Nephron progenitor cell (in vitro differentiated cells): ENCODE measurements around the gene NLGN1.
A peak's percentile ranks its signal among the peaks of the same experiment; 100 is the strongest.

Experiments
- DNase-seq: peaks from one replicate; pipeline ENCODE4 v3.0.0; 2021
- H3K27ac Mint-ChIP-seq: 2 replicates; pipeline ENCODE4 v1.8.0; 2021; ENCODE audit warnings: mild to moderate bottlenecking, moderate library complexity, mixed read lengths
- H3K27me3 Mint-ChIP-seq: 2 replicates; pipeline ENCODE4 v1.8.0; 2021; ENCODE audit warnings: mild to moderate bottlenecking, low read depth, mixed read lengths; ENCODE audit not compliant: poor library complexity
- H3K36me3 Mint-ChIP-seq: 2 replicates; pipeline ENCODE4 v1.8.0; 2021; ENCODE audit warnings: low read depth, mixed read lengths
- H3K4me1 Mint-ChIP-seq: 2 replicates; pipeline ENCODE4 v1.8.0; 2021; ENCODE audit warnings: mixed read lengths
- H3K4me3 Mint-ChIP-seq: 2 replicates; pipeline ENCODE4 v1.8.0; 2021; ENCODE audit warnings: mild to moderate bottlenecking, moderate library complexity, mixed read lengths
- H3K9me3 Mint-ChIP-seq: 2 replicates; pipeline ENCODE4 v1.8.0; 2021; ENCODE audit warnings: mild to moderate bottlenecking, moderate library complexity, mixed read lengths
- CTCF ChIP-seq: fragments of 200-600 bp; sonication (generic); IDR thresholded peaks from 2 replicates; pipeline ENCODE4 v1.5.0; 2021; ENCODE audit warnings: antibody characterized with exemption

Gene NLGN1

GRCh38 chr3:173584093-173584837, 186.7 kb downstream of the NLGN1 start:
- H3K4me1 Mint-ChIP-seq = peaks cover 34% of the 10 kb centered on the region
- no peaks in the 10 kb centered on the region for H3K9me3 Mint-ChIP-seq
- H3K36me3 Mint-ChIP-seq = no peaks in the 10 kb centered on the region
- peak overlapping the region; percentile 95 for H3K4me3 Mint-ChIP-seq
- no peak overlapping the region for H3K27ac Mint-ChIP-seq
- DNase-seq = peak; percentile 59
- H3K27me3 Mint-ChIP-seq = peaks cover 6% of the 10 kb centered on the region
- TF ChIP-seq CTCF = peak; percentile 70

GRCh38 chr3:173584838-173585831, 187.6 kb downstream of the NLGN1 start:
- Mint-ChIP-seq H3K9me3 (no peaks in the 10 kb centered on the region), H3K4me3 (peak overlapping the region; percentile 95), H3K4me1 (peaks cover 34% of the 10 kb centered on the region), H3K36me3 (no peaks in the 10 kb centered on the region), H3K27ac (no peak overlapping the region), H3K27me3 (peaks cover 6% of the 10 kb centered on the region)
- DNase-seq = peak; percentile 59
- TF ChIP-seq CTCF = no peak

- peaks cover 34% of the 10 kb centered on the region for H3K4me1 Mint-ChIP-seq
- no peaks in the 10 kb centered on the region for H3K9me3 Mint-ChIP-seq
- H3K4me3 Mint-ChIP-seq = peak overlapping the region; percentile 95
- peaks cover 6% of the 10 kb centered on the region for H3K27me3 Mint-ChIP-seq
- H3K27ac Mint-ChIP-seq = no peak overlapping the region
- TF ChIP-seq CTCF = no peak
- DNase-seq = no peak
- no peaks in the 10 kb centered on the region for H3K36me3 Mint-ChIP-seq
These were observed 188.6 kb downstream of the NLGN1 start for GRCh38 chr3:173586166-173586565.

- H3K9me3 Mint-ChIP-seq = no peaks in the 10 kb centered on the region
- peaks cover 34% of the 10 kb centered on the region for H3K4me1 Mint-ChIP-seq
- TF ChIP-seq CTCF = no peak
- H3K36me3 Mint-ChIP-seq = no peaks in the 10 kb centered on the region
- H3K4me3 Mint-ChIP-seq = no peak overlapping the region
- H3K27me3 Mint-ChIP-seq = peaks cover 6% of the 10 kb centered on the region
- no peak for DNase-seq
- no peak overlapping the region for H3K27ac Mint-ChIP-seq
These were observed 189.5 kb downstream of the NLGN1 start for GRCh38 chr3:173587055-173587454.

GRCh38 chr3:173588556-173588955, 191.0 kb downstream of the NLGN1 start:
- peaks cover 29% of the 10 kb centered on the region for H3K4me1 Mint-ChIP-seq
- no peak for DNase-seq
- no peak overlapping the region for H3K27ac Mint-ChIP-seq
- no peak overlapping the region for H3K4me3 Mint-ChIP-seq
- H3K36me3 Mint-ChIP-seq = no peaks in the 10 kb centered on the region
- no peak for TF ChIP-seq CTCF
- no peaks in the 10 kb centered on the region for H3K9me3 Mint-ChIP-seq
- peaks cover 6% of the 10 kb centered on the region for H3K27me3 Mint-ChIP-seq
